ENCODE results near the gene TIGAR.

Gene TIGAR

GRCh38 chr12:4284306-4284705 is 36.7 kb upstream of the TIGAR start:
- no peak overlapping the region for H3K4me2 ChIP-seq (ENCODE audit: insufficient read depth, low read length)
- TF ChIP-seq, protein P1, sequence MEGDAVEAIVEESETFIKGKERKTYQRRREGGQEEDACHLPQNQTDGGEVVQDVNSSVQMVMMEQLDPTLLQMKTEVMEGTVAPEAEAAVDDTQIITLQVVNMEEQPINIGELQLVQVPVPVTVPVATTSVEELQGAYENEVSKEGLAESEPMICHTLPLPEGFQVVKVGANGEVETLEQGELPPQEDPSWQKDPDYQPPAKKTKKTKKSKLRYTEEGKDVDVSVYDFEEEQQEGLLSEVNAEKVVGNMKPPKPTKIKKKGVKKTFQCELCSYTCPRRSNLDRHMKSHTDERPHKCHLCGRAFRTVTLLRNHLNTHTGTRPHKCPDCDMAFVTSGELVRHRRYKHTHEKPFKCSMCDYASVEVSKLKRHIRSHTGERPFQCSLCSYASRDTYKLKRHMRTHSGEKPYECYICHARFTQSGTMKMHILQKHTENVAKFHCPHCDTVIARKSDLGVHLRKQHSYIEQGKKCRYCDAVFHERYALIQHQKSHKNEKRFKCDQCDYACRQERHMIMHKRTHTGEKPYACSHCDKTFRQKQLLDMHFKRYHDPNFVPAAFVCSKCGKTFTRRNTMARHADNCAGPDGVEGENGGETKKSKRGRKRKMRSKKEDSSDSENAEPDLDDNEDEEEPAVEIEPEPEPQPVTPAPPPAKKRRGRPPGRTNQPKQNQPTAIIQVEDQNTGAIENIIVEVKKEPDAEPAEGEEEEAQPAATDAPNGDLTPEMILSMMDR (IDR thresholded peaks at IDR 0.05; ENCODE audit: borderline replicate concordance, extremely low read depth, low read length, poor library complexity, severe bottlenecking): no peak
- no peak for TF ChIP-seq EZH2 (IDR thresholded peaks at IDR 0.05; ENCODE audit: borderline replicate concordance, low read depth, low read length, severe bottlenecking)
- H3K36me3 ChIP-seq (ENCODE audit: insufficient read depth, low read length): no peaks in the 10 kb centered on the region
- ATAC-seq (ENCODE audit: insufficient read depth, low read depth) (no peak), DNase-seq (no peak)
- no peaks in the 10 kb centered on the region for H3K4me1 ChIP-seq (ENCODE audit: insufficient read depth, low read length)
- H3K4me3 ChIP-seq (ENCODE audit: low read depth in 1 of 2, low read length in 2 of 2): no peak overlapping the region
- H3K27ac ChIP-seq (ENCODE audit: low read length): no peak overlapping the region
- no peaks in the 10 kb centered on the region for H3K9me3 ChIP-seq (ENCODE audit: insufficient read depth, low read length, severe bottlenecking)
- peaks cover 8% of the 10 kb centered on the region for H3K27me3 ChIP-seq (ENCODE audit: insufficient read depth, low read length, poor library complexity)
- H2AFZ ChIP-seq (ENCODE audit: low read depth, low read length): no peak overlapping the region
- H3K79me2 ChIP-seq (ENCODE audit: insufficient read depth, low read length): no peaks in the 10 kb centered on the region
- no peak overlapping the region for H3K9ac ChIP-seq (ENCODE audit: low read depth, low read length)
- no peaks in the 10 kb centered on the region; the same call in 1 of the 2 replicates for H4K20me1 ChIP-seq (ENCODE audit: insufficient read depth, low read length)

- Histone ChIP-seq H3K36me3 (ENCODE audit: insufficient read depth, low read length) (no peaks in the 10 kb centered on the region), H3K79me2 (ENCODE audit: insufficient read depth, low read length) (no peaks in the 10 kb centered on the region)
Observed at GRCh38 chr12:4285070-4285469, 35.9 kb upstream of the TIGAR start.

DNA sequence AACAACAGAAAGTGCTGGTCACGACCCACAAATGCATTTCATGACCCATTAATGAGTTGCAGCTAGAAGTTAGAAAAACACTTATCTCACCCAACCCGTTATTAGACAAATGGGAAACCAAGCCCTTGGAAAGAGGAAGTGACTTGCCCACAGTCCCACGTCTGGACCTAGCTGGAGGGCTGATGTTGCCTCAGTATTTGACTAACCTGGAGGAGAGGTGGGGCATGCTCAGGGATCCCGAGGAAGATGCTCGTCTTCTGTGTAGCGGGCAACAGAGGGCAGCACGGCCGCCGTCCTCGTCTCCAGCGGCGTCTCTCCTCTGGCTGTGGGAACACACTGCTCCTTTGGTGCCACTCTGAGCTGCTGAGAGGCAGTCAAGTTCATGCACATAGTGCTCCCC is 34.8 kb upstream of the TIGAR start:
- ATAC-seq (ENCODE audit: insufficient read depth, low read depth) (no peak), DNase-seq (no peak)
- Histone ChIP-seq H3K27ac (ENCODE audit: low read length) (no peak overlapping the region), H2AFZ (ENCODE audit: low read depth, low read length) (no peak overlapping the region), H3K9ac (ENCODE audit: low read depth, low read length) (no peak overlapping the region), H3K36me3 (ENCODE audit: insufficient read depth, low read length) (no peaks in the 10 kb centered on the region), H3K27me3 (ENCODE audit: insufficient read depth, low read length, poor library complexity) (peaks cover 4% of the 10 kb centered on the region), H3K4me3 (ENCODE audit: low read depth in 1 of 2, low read length in 2 of 2) (no peak overlapping the region), H3K79me2 (ENCODE audit: insufficient read depth, low read length) (no peaks in the 10 kb centered on the region), H4K20me1 (ENCODE audit: insufficient read depth, low read length) (no peaks in the 10 kb centered on the region; the same call in 1 of the 2 replicates), H3K9me3 (ENCODE audit: insufficient read depth, low read length, severe bottlenecking) (no peaks in the 10 kb centered on the region), H3K4me1 (ENCODE audit: insufficient read depth, low read length) (no peaks in the 10 kb centered on the region), H3K4me2 (ENCODE audit: insufficient read depth, low read length) (no peak overlapping the region)
- no peak for TF ChIP-seq EZH2 (IDR thresholded peaks at IDR 0.05; ENCODE audit: borderline replicate concordance, low read depth, low read length, severe bottlenecking)
- TF ChIP-seq, protein P1 (IDR thresholded peaks at IDR 0.05; ENCODE audit: borderline replicate concordance, extremely low read depth, low read length, poor library complexity, severe bottlenecking): no peak

More at GRCh38 chr12:4285070-4285469, 35.9 kb upstream of the TIGAR start:
- ATAC-seq (ENCODE audit: insufficient read depth, low read depth) (no peak), DNase-seq (no peak)
- Histone ChIP-seq H3K9ac (ENCODE audit: low read depth, low read length) (no peak overlapping the region), H3K4me3 (ENCODE audit: low read depth in 1 of 2, low read length in 2 of 2) (no peak overlapping the region), H3K4me1 (ENCODE audit: insufficient read depth, low read length) (no peaks in the 10 kb centered on the region), H3K4me2 (ENCODE audit: insufficient read depth, low read length) (no peak overlapping the region), H3K9me3 (ENCODE audit: insufficient read depth, low read length, severe bottlenecking) (no peaks in the 10 kb centered on the region), H3K27ac (ENCODE audit: low read length) (no peak overlapping the region), H2AFZ (ENCODE audit: low read depth, low read length) (no peak overlapping the region), H3K27me3 (ENCODE audit: insufficient read depth, low read length, poor library complexity) (peaks cover 8% of the 10 kb centered on the region), H4K20me1 (ENCODE audit: insufficient read depth, low read length) (no peaks in the 10 kb centered on the region; the same call in 1 of the 2 replicates)
- no peak for TF ChIP-seq EZH2 (IDR thresholded peaks at IDR 0.05; ENCODE audit: borderline replicate concordance, low read depth, low read length, severe bottlenecking)
- TF ChIP-seq, protein P1 (IDR thresholded peaks at IDR 0.05; ENCODE audit: borderline replicate concordance, extremely low read depth, low read length, poor library complexity, severe bottlenecking): no peak
